Cerebellar cortex (tissue), 1 donor: ENCODE data around the gene TNRC6B.

Experiments used
- DNase-seq: peaks from one replicate; pipeline ENCODE4 v3.0.0-alpha.2; 2015; ENCODE audit warnings: low spot score

TNRC6B gene

GRCh38 chr22:40326905-40327735, 149.4 kb downstream of the TNRC6B start:
- DNase-seq = no peak

DNA sequence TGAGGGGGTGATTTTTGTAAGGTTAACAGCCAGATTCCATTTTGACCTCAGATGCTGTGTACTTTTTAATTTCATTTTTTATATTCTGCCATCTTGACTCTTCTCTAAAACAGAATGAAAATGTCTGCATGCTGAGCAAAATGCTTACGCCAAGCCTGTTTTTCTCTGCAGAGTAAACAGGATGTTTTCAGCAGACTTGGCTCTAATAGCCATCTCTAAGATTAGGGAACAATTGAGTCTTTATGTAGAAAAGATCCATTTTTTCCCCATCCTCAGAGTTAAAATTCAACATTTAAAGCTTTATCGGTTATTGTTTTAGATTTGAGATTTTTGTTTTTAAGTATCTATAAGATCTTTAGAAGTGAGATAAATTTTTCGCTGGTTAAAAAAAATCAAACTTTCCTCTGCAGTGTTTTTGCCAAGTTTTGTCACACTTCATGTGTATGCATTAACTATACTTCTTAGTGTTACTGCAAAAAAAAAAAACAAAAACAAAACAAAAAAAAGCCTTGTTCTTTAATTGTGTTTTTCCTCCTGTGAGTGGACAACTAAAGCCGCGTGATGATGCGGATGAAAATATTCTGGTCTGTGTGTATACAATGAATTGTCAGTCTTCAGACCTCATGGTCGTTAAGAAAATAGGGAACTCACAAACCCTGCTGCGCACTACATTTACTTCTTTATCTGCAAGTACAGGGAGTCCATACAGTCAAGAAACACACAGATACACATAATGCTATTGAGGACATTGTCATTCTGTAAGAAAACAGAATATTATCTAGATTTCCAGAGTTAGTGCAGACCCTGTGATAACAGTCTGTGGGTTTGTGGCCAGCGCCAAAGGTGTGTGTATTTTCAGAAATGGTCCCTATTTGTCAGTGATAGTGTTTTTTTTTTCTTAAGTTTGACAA, 151.1 kb downstream of the TNRC6B start:
- DNase-seq = no peak

GRCh38 chr22:40329466-40329865, 151.7 kb downstream of the TNRC6B start:
- DNase-seq = no peak

DNA sequence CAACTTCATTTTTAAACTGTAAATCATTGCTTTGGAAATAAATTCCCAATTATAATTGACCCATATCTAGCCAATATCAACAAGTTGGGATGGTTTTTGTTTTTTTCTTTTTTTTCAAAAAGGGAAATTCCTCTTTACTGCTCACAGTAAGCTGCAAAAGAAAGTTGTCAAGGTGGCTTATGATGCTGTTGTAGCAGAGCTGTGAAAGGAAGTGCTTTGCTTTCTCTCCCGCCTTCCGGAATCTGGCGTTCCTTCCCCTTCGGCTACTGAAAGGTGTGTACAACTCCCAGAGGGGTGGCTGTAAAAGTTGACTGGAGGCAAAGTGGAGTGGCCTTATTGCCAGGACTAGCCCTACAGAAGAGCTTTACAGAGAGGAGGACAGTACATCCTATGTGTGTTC, 152.4 kb downstream of the TNRC6B start:
- no peak for DNase-seq

DNA sequence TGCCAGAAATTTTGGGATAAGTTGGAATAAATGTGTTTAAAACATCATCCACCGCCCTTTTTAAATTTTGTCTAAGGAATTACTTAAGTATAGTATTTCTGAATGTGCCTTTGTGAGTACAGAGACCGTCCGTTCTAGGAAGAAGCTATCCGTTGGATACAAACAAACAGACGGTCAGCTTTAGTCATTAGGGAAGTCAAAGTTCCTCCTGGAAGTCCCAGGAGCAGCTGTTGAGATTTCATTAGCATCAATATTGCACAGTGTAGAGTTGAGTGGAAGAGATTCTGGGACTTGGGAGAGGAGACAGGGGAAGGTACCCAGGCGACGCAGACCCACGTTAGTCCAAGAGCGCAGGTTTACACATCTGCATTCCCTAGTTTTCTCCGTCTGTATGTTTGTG, 152.9 kb downstream of the TNRC6B start:
- DNase-seq = no peak

GRCh38 chr22:40331706-40332105, 154.0 kb downstream of the TNRC6B start:
- no peak for DNase-seq

GRCh38 chr22:40332319-40332781, 154.6 kb downstream of the TNRC6B start:
- DNase-seq = no peak

DNA sequence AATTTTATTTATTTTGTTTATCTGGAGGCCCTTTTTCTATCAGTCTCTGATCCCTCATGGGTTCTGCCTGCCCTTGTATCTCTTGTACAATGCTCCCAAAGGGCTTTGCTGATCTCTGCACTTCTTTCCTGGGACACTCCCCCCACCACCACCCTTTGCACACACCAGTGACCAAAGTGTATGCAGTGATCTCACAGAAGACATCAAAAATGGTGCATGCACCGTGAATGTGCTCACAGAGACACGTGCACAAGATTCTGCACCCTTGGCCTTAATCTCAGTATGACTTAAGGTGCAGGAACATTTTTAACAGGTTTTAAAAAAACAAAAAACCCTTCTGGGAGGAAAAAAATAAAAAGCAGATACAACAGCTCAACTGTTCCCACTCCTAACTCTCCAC, 156.3 kb downstream of the TNRC6B start:
- DNase-seq = no peak

- DNase-seq = no peak
Measured at GRCh38 chr22:40334899-40335298, 157.2 kb downstream of the TNRC6B start.

DNA sequence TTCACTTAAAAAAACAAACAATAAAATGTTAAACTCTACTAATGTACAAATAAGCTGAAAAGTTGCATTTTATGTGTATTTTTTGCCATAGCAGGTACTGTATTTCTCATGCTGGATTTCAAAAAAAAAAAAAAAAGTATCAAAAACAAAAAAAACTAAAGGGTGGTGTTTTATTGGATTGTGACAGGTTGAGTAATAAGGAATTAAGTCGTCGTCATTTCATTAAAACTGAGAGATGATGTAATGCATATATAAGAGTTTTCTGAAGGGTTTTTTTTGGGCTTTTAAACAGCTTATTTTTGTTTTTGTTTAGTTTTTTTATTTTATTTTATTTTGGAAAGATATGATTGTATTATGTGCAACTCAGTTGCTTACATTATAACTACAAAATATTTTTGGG, 157.6 kb downstream of the TNRC6B start:
- no peak for DNase-seq

DNA sequence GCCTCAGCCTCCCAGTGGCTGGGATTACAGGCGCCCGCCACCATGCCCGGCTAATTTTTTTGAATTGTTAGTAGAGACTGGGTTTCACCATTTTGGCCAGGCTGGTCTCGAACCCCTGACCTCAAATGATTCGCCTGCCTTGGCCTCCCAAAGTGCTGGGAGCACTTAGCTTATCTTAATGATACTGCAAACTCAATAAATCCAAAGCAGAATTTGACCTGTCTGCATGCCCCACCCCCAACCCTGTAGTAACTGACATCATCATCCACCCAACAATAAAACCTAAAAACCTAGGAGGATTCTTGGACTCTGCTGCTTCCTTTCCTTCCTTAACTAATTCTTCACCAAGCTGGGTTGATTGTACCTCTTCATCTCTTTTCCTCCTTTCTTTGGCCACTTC, 162.3 kb downstream of the TNRC6B start:
- no peak for DNase-seq

DNA sequence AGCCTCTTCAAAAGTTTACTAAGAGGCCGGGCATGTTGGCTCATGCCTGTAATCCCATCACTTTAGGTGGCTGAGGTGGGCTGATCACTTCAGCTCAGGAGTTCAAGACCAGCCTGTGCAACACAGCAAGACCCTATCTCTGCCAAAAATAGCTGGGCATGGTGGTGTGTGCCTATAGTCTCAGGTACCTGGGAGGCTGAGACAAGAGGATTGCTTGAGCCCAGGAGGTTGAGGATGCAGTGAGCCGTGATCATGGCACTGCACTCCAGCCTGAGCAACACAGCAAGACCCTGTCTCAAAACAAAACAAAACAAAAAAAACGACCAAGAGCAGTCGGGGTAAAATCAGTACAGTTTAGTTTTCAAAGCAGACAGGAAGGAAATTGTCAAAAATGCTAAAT, 163.9 kb downstream of the TNRC6B start:
- DNase-seq = no peak

DNA sequence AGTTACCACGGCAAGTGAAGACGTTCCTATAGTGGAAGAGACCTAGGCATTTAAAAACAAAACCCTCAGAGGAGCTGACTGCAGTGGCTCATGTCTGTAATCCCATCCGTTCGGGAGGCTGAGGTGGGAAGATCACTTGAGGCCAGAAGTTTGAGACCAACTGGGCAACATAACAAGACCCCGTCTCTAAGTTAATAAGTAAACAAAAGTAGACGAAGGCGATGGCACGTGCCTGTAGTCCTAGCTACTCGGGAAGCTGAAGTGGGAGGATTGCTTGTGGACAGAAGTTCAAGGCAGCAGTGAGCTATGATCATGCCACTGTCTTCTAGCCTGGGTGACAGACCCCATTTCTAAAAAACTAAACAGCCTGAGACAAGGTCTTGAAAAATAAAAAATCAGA, 164.8 kb downstream of the TNRC6B start:
- DNase-seq = no peak

DNA sequence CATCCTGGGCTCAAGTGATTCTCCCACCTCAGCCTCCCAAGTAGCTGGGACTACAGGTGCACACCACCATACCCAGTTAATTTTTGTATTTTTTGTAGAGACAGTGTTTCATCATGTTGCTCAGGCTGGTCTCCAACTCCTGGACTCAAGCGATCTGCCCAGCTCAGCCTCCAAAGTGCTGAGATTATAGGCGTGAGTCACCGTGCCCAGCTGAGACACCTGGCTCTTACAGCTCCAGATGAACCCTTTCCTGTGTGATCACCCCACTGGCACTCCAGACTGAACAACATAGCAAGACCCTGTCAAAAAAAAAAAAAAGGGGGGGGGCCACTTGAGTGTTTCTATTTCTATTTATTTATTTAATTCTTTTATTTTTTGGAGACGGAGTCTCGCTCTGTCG, 167.5 kb downstream of the TNRC6B start:
- DNase-seq = no peak

DNA sequence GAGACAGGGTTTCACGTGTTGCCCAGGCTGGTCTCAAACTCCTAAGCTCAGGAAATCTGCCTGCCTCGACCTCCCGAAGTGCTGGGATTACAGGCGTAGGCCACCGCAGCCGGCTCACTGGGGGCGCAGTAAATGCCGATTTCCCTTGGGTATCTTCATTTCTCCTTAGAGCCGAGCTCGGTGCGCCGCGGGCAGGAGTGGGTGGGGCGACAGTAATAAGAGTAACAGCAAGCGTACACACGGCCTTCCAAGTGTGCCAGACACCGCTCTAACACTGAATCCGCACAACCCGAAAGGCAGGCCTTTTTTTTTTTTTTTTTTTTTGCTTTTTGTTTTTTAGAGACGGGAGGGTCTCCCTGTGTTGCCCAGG, 168.1 kb downstream of the TNRC6B start:
- no peak for DNase-seq

DNA sequence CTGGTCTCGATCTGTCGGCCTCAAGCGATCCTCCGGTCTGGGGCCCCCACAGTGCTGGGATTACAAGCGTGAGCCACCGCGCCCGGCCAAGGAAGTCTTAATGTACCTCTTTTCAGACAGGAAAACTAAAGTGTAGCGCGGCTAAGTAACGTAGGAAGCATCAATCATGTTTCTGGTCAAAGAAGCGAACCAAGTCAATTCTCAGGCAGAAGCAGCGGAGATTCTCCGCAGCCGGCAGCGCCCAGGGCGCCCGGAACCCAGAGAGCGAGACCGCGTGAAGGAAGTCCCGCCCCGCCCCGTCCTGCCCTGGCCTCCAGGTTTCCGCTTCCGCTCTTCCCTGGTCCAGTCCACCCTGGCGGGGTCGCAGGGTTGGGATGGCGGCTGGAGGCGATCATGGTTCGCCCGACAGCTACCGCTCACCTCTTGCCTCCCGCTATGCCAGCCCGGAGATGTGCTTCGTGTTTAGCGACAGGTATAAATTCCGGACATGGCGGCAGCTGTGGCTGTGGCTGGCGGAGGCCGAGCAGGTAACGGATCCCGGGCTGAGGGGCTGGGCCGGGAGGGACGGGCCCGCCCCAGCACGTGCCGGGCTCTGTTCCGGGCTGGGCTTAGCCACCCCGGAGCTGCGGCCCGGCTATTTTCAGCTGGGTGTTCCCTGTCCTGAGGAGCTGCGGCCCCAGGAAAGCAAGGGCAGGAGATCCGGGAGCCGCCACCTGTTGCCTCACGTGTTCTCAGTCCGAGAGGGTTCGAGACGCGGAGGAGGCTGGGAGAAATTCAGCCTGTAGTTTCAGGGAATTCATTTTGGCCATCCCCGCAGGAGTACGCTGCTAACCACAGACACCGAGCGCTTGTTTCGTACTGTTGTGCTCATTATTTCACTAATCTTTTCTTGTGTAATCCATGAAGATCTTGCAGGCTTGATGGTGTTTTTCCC, 168.7 kb downstream of the TNRC6B start, which contains the start of gene ADSL:
TSS of gene ADSL (plus strand) at position 316 of the 934 bp plus-strand sequence. CDS start at position 375, 59 bp downstream.
- peak; percentile 90 for DNase-seq

GRCh38 chr22:40347300-40347699, 169.6 kb downstream of the TNRC6B start:
- no peak for DNase-seq

- peak; percentile 65 for DNase-seq
Measured at GRCh38 chr22:40348025-40348658, 170.4 kb downstream of the TNRC6B start.

DNA sequence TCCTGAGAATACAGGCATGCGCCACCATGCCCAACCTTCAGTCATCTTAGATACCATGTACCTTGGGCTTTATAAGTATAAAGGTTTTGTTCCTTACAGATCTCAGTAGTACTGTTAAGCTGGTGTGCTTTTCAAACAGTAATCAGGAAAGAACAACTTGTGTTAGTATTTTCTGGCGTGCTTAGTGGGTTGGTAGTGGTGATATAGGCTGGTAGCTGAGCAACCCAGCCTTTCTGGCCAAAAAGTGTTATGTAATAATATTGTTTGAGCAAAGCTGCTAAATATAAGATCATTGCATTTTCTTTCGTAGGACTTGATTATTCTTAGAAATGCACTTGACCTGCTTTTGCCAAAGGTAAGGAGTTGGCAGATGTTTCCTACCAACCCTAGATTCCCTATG, 175.0 kb downstream of the TNRC6B start:
- no peak for DNase-seq

DNA sequence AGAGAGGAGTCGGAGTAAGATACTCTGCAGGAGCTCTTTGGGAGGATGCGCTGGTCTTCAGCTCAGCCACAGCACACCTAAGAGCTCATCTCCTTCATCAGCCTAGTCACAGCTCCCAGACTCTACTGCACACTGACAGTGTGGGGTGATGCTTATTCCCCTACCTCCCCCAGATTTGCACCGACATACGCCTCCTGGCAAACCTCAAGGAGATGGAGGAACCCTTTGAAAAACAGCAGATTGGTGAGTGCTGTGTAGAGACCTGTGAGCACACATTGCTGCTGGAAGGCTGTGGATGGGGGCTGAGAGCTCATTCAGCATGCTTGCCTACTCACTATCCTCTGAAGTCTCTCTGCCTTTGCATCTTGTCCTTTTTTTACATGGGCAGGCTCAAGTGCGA, 183.4 kb downstream of the TNRC6B start:
- no peak for DNase-seq

DNA sequence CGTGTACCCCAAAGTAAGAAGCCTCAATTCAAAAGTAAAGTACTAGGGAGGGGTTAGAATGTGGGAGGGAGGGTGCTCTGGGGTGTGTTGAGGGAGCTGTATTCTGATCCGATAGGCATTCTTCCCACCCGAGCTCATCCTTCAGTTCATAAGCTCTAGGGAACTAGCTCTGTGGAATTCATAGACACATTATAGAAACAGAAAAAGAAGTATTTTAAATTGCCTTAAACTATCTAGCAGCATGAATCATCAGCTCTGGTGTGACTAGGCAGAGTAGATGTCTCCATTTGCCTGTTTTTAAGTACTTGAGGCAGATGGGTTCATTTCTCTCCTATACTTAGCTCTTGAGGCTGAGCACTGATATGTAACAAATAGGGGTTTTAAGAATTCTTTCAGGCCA, 185.3 kb downstream of the TNRC6B start:
- DNase-seq = no peak
